Subcutaneous abdominal adipose tissue (tissue), 5 donors: Measurements from ENCODE around the gene LRIT2.

Source experiments
- H3K27ac ChIP-seq: one replicate; pipeline ENCODE4 v1.7.0; 2013; ENCODE audit warnings: low read depth, mild to moderate bottlenecking, inconsistent platforms, low read length, moderate library complexity
- H3K27me3 ChIP-seq, 5 donors: one replicate each; pipeline ENCODE4 v1.7.0; 2013; ENCODE audit warnings: low read length in 5 of 5, inconsistent platforms in 1 of 5; ENCODE audit not compliant: control insufficient read depth in 5 of 5, insufficient read depth in 4 of 5
- H3K36me3 ChIP-seq, 5 donors: one replicate each; pipeline ENCODE4 v1.7.0; 2013; ENCODE audit warnings: low read length in 5 of 5; ENCODE audit not compliant: control insufficient read depth in 5 of 5, insufficient read depth in 5 of 5
- H3K4me1 ChIP-seq, 5 donors: one replicate each; pipeline ENCODE4 v1.7.0; 2013; ENCODE audit warnings: low read length in 5 of 5, mild to moderate bottlenecking in 3 of 5, moderate library complexity in 1 of 5; ENCODE audit not compliant: control insufficient read depth in 5 of 5, insufficient read depth in 5 of 5
- H3K4me3 ChIP-seq, 5 donors: one replicate each; pipeline ENCODE4 v1.7.0; 2013; ENCODE audit warnings: low read length in 5 of 5, low read depth in 1 of 5
- H3K9ac ChIP-seq, 5 donors: one replicate each; pipeline ENCODE4 v1.7.0; 2013; ENCODE audit warnings: low read length in 5 of 5, mild to moderate bottlenecking in 4 of 5, moderate library complexity in 3 of 5
- H3K9me3 ChIP-seq, 5 donors: one replicate each; pipeline ENCODE4 v1.7.0; 2013; ENCODE audit warnings: low read length in 5 of 5; ENCODE audit not compliant: control insufficient read depth in 5 of 5
- donor health status: healthy.
- donor health status: healthy.
- donor health status: healthy.
- donor health status: healthy.
- donor health status: healthy.

Gene LRIT2

GRCh38 chr10:84211566-84211965, 13.8 kb downstream of the LRIT2 start:
- no peak overlapping the region for H3K9ac ChIP-seq
- H3K36me3 ChIP-seq: no peaks in the 10 kb centered on the region
- H3K27me3 ChIP-seq: peaks cover 0 to 7% (median 4%) of the 10 kb centered on the region in 5 donors
- no peaks in the 10 kb centered on the region for H3K4me1 ChIP-seq
- no peak overlapping the region for H3K27ac ChIP-seq
- no peaks in the 10 kb centered on the region for H3K9me3 ChIP-seq
- no peak overlapping the region for H3K4me3 ChIP-seq

DNA sequence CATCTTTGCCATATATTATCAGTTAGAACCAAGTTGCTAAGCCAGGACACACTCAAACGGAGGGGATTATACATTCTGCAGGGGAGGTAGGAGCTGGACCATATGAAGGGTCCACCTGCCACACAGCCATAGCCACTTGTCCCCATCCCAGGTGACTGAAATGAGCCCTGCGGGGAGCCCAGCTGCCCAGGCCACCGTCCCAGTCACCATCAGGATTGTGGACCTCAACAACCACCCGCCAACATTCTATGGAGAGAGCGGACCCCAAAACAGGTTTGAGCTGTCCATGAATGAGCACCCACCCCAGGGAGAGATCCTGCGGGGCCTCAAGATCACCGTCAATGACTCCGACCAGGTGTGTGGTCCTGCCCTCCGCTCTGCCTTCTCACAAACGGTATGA, 17.3 kb downstream of the LRIT2 start:
- H3K4me1 ChIP-seq: no peaks in the 10 kb centered on the region
- H3K36me3 ChIP-seq: no peaks in the 10 kb centered on the region
- no peak overlapping the region for H3K27ac ChIP-seq
- no peaks in the 10 kb centered on the region for H3K9me3 ChIP-seq
- peaks cover 0 to 9% (median 4%) of the 10 kb centered on the region in 5 donors for H3K27me3 ChIP-seq
- H3K4me3 ChIP-seq: no peak overlapping the region
- no peak overlapping the region for H3K9ac ChIP-seq

DNA sequence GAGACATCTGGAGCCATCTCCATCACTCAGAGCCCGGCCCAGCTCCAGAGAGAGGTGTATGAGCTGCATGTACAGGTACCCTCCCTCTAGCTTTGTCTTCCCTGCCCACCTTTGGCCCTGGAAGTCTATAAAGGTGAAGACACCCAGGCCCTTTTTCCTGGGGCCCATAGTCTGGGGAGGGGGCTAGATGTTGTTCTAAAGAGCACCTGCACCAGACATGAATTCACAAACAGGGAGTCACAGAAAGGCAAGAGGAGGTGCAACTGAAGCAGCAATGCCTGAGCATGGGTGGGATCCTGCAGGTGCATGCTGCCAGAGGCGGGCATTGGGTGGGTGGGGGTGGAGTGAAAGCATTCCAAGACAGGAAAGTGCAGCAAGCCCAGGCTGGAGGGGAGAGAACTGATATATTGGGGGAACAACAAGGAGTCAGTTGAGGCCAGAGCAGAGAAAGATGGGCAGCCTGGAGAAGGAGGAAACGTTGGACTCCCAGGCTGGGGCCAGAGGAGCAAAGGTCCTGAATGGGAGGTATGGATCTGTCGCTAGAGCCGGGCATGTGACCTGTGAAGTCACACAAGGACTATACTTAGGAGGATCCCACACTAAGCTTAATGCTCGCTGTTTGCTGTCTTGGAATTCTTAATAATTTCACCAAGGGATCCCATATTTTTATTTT, 19.4 kb downstream of the LRIT2 start:
- Histone ChIP-seq H3K9me3 (no peaks in the 10 kb centered on the region), H3K36me3 (no peaks in the 10 kb centered on the region), H3K4me3 (no peak overlapping the region), H3K27me3 (peaks cover 0 to 9% (median 4%) of the 10 kb centered on the region in 5 donors), H3K4me1 (no peaks in the 10 kb centered on the region), H3K27ac (no peak overlapping the region), H3K9ac (no peak overlapping the region)

DNA sequence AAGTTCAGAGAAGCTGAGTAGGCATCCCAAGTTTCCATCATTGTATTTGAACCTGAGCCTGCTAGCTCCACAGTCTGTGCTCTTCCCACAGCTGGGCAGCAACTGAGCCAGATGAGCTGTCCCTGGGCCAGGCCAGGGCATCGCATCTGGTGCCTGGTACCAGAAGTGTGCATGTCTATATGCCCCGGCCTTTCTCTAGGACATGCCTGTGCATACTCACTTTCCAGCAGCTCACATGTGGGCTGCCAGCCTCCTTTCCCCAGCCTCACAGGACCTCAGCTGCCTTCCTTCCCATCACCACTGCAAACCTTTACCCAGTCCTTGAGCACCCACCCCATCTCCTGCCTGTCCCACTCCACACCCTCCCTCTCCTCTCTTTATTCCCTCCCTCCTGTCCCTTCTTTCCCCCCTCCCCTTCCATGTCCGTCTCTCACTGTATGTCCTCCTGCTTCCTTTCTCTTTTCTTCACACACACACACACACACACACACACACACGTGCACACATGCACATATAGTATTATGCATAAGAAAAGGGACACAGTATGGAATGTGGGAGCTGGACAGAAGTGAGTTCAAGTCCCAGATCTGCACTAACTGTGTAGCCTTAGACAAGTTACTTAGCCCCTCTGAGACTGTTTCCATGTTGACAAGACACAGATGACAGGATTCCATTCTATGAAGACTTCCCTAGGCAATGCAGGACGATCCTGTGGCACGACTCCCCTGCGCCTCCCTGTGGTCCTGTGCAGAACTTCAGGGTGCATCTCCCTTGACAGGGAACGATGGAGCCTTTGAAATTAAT, 20.1 kb downstream of the LRIT2 start:
- Histone ChIP-seq H3K27ac (no peak overlapping the region), H3K9me3 (no peaks in the 10 kb centered on the region), H3K27me3 (peaks cover 0 to 9% (median 4%) of the 10 kb centered on the region in 5 donors), H3K4me1 (no peaks in the 10 kb centered on the region), H3K9ac (no peak overlapping the region), H3K36me3 (no peaks in the 10 kb centered on the region), H3K4me3 (no peak overlapping the region)

DNA sequence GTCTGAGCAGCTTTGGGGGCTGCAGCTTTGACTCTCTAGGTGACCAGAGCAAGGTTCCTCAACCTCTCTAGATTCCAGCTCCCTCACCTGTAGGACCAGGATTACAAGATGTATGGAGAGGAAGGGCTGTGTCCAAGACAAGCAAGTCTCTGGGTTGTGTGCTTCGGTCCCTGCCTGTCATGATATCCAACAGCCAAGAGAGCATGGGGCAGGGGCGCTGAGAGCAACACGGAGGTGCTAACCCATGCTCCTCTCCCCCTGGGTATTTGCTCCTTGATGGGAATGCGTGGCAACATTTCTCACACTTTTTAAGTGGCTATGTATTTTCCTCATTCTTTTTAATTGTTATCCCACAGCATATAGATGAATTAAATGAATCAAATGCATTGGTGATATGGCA, 20.7 kb downstream of the LRIT2 start:
- H3K4me1 ChIP-seq: no peaks in the 10 kb centered on the region
- H3K4me3 ChIP-seq: no peak overlapping the region
- no peaks in the 10 kb centered on the region for H3K36me3 ChIP-seq
- peaks cover 0 to 9% (median 4%) of the 10 kb centered on the region in 5 donors for H3K27me3 ChIP-seq
- no peak overlapping the region for H3K27ac ChIP-seq
- no peak overlapping the region for H3K9ac ChIP-seq
- H3K9me3 ChIP-seq: no peaks in the 10 kb centered on the region

DNA sequence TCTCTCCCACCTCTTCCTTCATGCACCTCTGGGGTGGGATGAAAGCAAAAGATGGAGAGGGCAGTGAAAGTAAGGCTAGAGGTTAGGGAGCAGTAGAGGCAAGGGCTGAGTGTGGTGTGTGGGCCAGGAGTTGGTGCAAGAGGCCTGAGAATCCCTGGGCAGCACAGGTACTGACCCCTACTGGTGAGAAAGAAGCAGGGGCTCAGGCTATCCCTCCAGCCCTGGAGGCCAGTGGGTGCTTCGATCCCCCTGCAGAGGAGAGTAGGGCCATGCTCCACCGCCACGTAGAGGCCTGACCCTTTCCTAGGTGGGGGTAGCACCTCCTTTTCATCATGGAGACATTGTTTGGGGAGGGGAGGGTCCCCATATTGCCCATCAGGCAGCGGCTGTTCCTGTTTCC, 21.2 kb downstream of the LRIT2 start:
- Histone ChIP-seq H3K4me3 (no peak overlapping the region), H3K36me3 (no peaks in the 10 kb centered on the region), H3K27me3 (peaks cover 0 to 9% (median 4%) of the 10 kb centered on the region in 5 donors), H3K9ac (no peak overlapping the region), H3K9me3 (no peaks in the 10 kb centered on the region), H3K27ac (no peak overlapping the region), H3K4me1 (no peaks in the 10 kb centered on the region)

DNA sequence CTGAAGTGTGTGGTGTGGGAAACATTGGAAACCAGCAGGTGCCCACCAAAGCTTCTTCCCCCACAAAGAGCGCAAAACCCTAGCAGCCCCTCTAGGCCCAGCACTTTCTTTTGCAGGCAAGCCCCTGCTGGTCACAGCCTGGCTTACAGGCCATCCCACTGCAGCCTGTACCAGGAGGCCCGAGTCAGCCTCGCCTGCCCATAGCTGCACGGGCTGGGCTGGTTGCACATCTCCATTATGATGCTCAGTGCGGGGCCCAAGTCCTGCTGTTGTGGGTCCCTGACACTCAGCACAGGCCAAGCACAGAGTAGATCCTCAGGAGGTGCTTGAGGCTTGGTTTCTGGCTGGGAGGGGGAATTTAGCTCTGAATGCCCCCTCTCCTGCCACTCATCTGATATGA, 23.0 kb downstream of the LRIT2 start:
- Histone ChIP-seq H3K27ac (no peak overlapping the region), H3K27me3 (peaks cover 0 to 17% (median 11%) of the 10 kb centered on the region in 5 donors), H3K4me1 (no peaks in the 10 kb centered on the region), H3K36me3 (no peaks in the 10 kb centered on the region), H3K9me3 (no peaks in the 10 kb centered on the region), H3K4me3 (no peak overlapping the region), H3K9ac (no peak overlapping the region)

GRCh38 chr10:84201682-84202081, 23.7 kb downstream of the LRIT2 start:
- Histone ChIP-seq H3K4me3 (no peak overlapping the region), H3K27me3 (peaks cover 0 to 22% (median 11%) of the 10 kb centered on the region in 5 donors), H3K27ac (no peak overlapping the region), H3K36me3 (no peaks in the 10 kb centered on the region), H3K9ac (no peak overlapping the region), H3K4me1 (no peaks in the 10 kb centered on the region), H3K9me3 (no peaks in the 10 kb centered on the region)

GRCh38 chr10:84201244-84201606, 24.1 kb downstream of the LRIT2 start:
- no peaks in the 10 kb centered on the region for H3K4me1 ChIP-seq
- no peaks in the 10 kb centered on the region for H3K9me3 ChIP-seq
- no peak overlapping the region for H3K9ac ChIP-seq
- H3K4me3 ChIP-seq: no peak overlapping the region
- no peak overlapping the region for H3K27ac ChIP-seq
- H3K36me3 ChIP-seq: no peaks in the 10 kb centered on the region
- peaks cover 0 to 23% (median 15%) of the 10 kb centered on the region in 5 donors for H3K27me3 ChIP-seq

DNA sequence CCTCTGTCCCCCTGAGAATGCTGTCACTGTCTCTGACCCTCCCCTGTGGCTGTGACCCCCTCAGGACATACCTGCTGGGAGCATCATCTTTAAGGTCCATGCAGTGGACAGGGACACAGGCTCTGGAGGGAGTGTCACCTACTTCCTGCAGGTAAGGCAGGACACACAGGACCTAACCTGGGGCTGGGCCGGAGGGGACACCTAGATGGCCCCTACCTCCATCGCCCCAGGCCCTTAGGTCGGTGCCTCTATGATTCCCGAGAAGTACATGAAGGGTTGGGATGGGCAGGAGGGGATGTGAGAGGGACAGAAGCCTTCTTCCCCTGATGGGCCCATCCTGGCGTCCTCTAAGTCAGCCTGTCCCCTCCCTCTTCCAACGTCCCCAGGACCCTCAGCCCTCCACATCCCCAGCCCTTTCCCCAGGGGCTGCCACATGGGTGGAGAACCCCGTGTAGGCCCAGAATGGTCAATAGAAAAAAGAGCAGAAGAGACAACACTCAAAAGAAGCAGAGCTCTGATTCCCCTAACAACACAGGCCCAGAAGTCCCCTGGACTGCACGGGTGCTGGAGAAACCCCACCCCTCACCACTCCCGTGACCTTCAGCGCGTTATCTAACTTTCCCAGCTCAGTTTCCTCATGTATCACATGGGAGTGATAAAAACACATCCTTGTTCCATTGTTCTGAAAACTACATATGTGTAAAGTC, 24.7 kb downstream of the LRIT2 start:
- Histone ChIP-seq H3K4me3 (no peak overlapping the region), H3K36me3 (no peaks in the 10 kb centered on the region), H3K27ac (no peak overlapping the region), H3K27me3 (peaks cover 4 to 28% (median 20%) of the 10 kb centered on the region in 5 donors), H3K9ac (no peak overlapping the region), H3K4me1 (no peaks in the 10 kb centered on the region), H3K9me3 (no peaks in the 10 kb centered on the region)
